Erythroblast (primary cell): ENCODE measurements around the gene GABRG3.
"Not testable (repeated sequence)": the region's sequence is repeated elsewhere in the genome, so short reads cannot be mapped to it uniquely, and the experiment has no call there.

ENCODE experiments used
- DNase-seq, 2 experiments: peaks; one replicate each; lab custom pipeline; 2025; lab: John Stamatoyannopoulos, UW
- GATA1 ChIP-seq: IDR thresholded peaks from 2 replicates; pipeline ENCODE4 v1.6.1; 2011; ENCODE audit warnings: low read depth, mild to moderate bottlenecking, control low read depth, low read length, moderate library complexity
- POLR2A ChIP-seq: IDR thresholded peaks from 2 replicates; pipeline ENCODE4 v1.6.1; 2011; ENCODE audit warnings: mild to moderate bottlenecking, low read length

The GABRG3 gene

GRCh38 chr15:27365456-27365855, 394.5 kb downstream of the GABRG3 start:
- TF ChIP-seq POLR2A (no peak), GATA1 (no peak)
- DNase-seq, result no peak

GRCh38 chr15:27377391-27377790, 406.4 kb downstream of the GABRG3 start:
- not testable (repeated sequence) for DNase-seq

GRCh38 chr15:27382361-27383025, 411.5 kb downstream of the GABRG3 start:
- no peak for DNase-seq
- TF ChIP-seq GATA1, result no peak
- TF ChIP-seq POLR2A, result no peak

- no peak for TF ChIP-seq GATA1
- TF ChIP-seq POLR2A, result no peak
- DNase-seq, result no peak
These were observed 412.7 kb downstream of the GABRG3 start for GRCh38 chr15:27383726-27384125.

- TF ChIP-seq GATA1, result no peak
- TF ChIP-seq POLR2A, result no peak
- no peak for DNase-seq
These were observed 421.2 kb downstream of the GABRG3 start for GRCh38 chr15:27392163-27392562.

- TF ChIP-seq GATA1 (no peak), POLR2A (no peak)
- no peak for DNase-seq
These were observed 425.5 kb downstream of the GABRG3 start for GRCh38 chr15:27396521-27396920.

- TF ChIP-seq GATA1 (no peak), POLR2A (no peak)
These were observed 426.0 kb downstream of the GABRG3 start for GRCh38 chr15:27396996-27397395.

GRCh38 chr15:27398631-27399161, 427.7 kb downstream of the GABRG3 start:
- TF ChIP-seq POLR2A (no peak), GATA1 (no peak)

More at GRCh38 chr15:27396996-27397395, 426.0 kb downstream of the GABRG3 start:
- DNase-seq, result no peak

GRCh38 chr15:27399241-27399640, 428.3 kb downstream of the GABRG3 start:
- DNase-seq, result no peak
- no peak for TF ChIP-seq POLR2A

More at GRCh38 chr15:27398631-27399161, 427.7 kb downstream of the GABRG3 start:
- no peak for DNase-seq

GRCh38 chr15:27401471-27401870, 430.5 kb downstream of the GABRG3 start:
- no peak for TF ChIP-seq GATA1
- no peak for TF ChIP-seq POLR2A

GRCh38 chr15:27408428-27408827, 437.4 kb downstream of the GABRG3 start:
- no peak for TF ChIP-seq POLR2A
- TF ChIP-seq GATA1, result no peak
- DNase-seq, result no peak

More at GRCh38 chr15:27401471-27401870, 430.5 kb downstream of the GABRG3 start:
- no peak for DNase-seq

GRCh38 chr15:27410996-27411605, 440.1 kb downstream of the GABRG3 start:
- TF ChIP-seq GATA1, result no peak
- TF ChIP-seq POLR2A, result no peak
- DNase-seq, result no peak

- DNase-seq, result no peak
- TF ChIP-seq POLR2A, result no peak
- TF ChIP-seq GATA1, result no peak
These were observed 441.4 kb downstream of the GABRG3 start for GRCh38 chr15:27412415-27412814.

- DNase-seq, result no peak
- TF ChIP-seq POLR2A, result no peak
- TF ChIP-seq GATA1, result no peak
These were observed 443.3 kb downstream of the GABRG3 start for GRCh38 chr15:27414168-27414870.
